Neural cell (in vitro differentiated cells): ENCODE data around the gene PHLDB1.

ENCODE experiments used
- EZH2 ChIP-seq: fragments of 200-600, 300-800 bp; shearing (Covaris generic), sonication (generic); IDR thresholded peaks from 2 replicates; pipeline ENCODE4 v1.6.1; 2014; ENCODE audit warnings: antibody characterized with exemption, low read length, borderline replicate concordance, mild to moderate bottlenecking; ENCODE audit not compliant: insufficient read depth, poor library complexity, severe bottlenecking
- POLR2AphosphoS5 ChIP-seq: IDR thresholded peaks from 2 replicates; pipeline ENCODE4 v1.6.1; 2012
- TF ChIP-seq, protein P1 (sequence below): fragments of 450-650 bp; IDR thresholded peaks from 2 replicates; pipeline ENCODE4 v1.5.1; 2014; ENCODE audit warnings: antibody characterized with exemption, mild to moderate bottlenecking, moderate library complexity; ENCODE audit not compliant: poor library complexity, severe bottlenecking

DNA sequence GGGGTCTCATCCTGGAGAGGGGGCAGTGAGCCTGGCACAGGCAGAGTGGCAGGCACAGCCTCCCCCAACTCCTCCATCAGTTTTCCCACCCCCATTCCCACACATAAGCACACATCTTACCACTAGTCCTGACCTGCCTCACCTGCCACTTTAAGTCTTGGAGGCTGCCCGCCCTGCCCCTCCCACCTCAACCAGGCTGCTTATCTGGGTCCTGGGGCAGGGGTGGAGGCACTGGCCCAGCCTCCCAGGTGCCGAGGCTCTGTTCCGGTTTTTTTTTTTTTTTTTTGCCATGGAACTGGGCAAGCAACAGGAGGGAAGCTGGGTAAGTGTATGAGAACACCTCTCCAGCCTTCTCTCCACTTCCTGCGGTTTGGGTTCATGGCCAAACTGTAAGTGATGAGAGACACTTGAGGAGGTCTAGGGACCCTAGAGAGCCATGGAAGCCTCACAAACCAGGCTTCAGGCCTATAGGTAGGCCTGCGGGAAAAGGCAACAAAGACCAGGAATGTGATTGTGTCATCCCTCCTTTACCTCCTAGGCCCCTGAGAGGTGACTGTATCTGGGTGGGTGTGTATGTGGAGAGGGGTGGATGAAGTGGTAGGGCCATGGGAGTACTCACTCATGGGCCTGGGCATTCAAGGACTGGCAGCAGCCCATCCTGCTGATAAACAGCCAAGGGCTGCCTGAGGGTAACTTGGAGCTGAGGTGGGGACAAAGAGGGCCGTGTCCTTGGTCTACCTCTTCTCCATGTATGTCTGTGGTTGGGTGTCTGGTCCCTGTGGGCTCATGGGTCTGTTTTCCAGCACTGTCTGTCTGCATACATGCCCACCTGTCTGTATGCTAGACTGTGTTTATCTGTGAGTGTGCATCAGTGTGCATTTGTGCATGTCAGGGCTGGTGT, 22.6 kb downstream of the PHLDB1 start:
- no peak for TF ChIP-seq POLR2AphosphoS5
- TF ChIP-seq, protein P1, sequence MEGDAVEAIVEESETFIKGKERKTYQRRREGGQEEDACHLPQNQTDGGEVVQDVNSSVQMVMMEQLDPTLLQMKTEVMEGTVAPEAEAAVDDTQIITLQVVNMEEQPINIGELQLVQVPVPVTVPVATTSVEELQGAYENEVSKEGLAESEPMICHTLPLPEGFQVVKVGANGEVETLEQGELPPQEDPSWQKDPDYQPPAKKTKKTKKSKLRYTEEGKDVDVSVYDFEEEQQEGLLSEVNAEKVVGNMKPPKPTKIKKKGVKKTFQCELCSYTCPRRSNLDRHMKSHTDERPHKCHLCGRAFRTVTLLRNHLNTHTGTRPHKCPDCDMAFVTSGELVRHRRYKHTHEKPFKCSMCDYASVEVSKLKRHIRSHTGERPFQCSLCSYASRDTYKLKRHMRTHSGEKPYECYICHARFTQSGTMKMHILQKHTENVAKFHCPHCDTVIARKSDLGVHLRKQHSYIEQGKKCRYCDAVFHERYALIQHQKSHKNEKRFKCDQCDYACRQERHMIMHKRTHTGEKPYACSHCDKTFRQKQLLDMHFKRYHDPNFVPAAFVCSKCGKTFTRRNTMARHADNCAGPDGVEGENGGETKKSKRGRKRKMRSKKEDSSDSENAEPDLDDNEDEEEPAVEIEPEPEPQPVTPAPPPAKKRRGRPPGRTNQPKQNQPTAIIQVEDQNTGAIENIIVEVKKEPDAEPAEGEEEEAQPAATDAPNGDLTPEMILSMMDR: no peak
- no peak for TF ChIP-seq EZH2
